H1 (cell line): ENCODE data around the gene FLT4. TPM values are rescaled to one million over a fixed set of nuclear protein-coding genes. Genes with fewer than 3 reads are reported as not detected.

Experiments
- CTCF ChIA-PET: fragments of 300-600 bp; sonication (Branson Sonifier 250); formaldehyde crosslinking; loops from one replicate; lab custom pipeline; 2021; ENCODE audit not compliant: partially characterized antibody; lab: Charles Lee
- POLR2A ChIA-PET: fragments of 300-600 bp; sonication (Branson Sonifier 250); formaldehyde crosslinking; loops from one replicate; lab custom pipeline; 2021; ENCODE audit warnings: inconsistent platforms; ENCODE audit not compliant: partially characterized antibody; lab: Charles Lee
- DNase-seq, 2 experiments: peaks; one replicate each; pipeline versions ENCODE4 v3.0.0 to v3.0.0-alpha.2; 2010 to 2022; ENCODE audit warnings: low spot score in 2 of 2, low read depth in 1 of 2, mixed read lengths in 1 of 2
- FAIRE-seq: peaks from 2 replicates; lab custom pipeline; 2011; peaks lifted over from hg19 to GRCh38; lab: Jason Lieb, UNC
- H2AFZ ChIP-seq: 2 replicates; pipeline ENCODE4 v1.8.1; 2012; ENCODE audit warnings: low read length, inconsistent platforms
- H2AK5ac ChIP-seq: 2 replicates; pipeline ENCODE4 v1.6.1; 2013; ENCODE audit warnings: low read depth, low read length
- H2BK120ac ChIP-seq: replicated peaks from 2 replicates; pipeline ENCODE3; 2013; ENCODE audit warnings: low read depth, low read length, inconsistent platforms
- H2BK12ac ChIP-seq: 2 replicates; pipeline ENCODE4 v1.6.1; 2013; ENCODE audit warnings: low read depth, low read length
- H2BK15ac ChIP-seq: 2 replicates; pipeline ENCODE4 v1.6.1; 2013; ENCODE audit warnings: low read length
- H2BK20ac ChIP-seq: 2 replicates; pipeline ENCODE4 v1.6.1; 2013; ENCODE audit warnings: low read length
- H2BK5ac ChIP-seq: 2 replicates; pipeline ENCODE4 v1.6.1; 2013; ENCODE audit warnings: low read depth, low read length
- H3K14ac ChIP-seq: 2 replicates; pipeline ENCODE4 v1.6.1; 2013; ENCODE audit warnings: inconsistent platforms; ENCODE audit not compliant: insufficient read length
- H3K18ac ChIP-seq: 2 replicates; pipeline ENCODE4 v1.6.1; 2013; ENCODE audit warnings: low read length; ENCODE audit errors: extremely low read depth
- H3K23ac ChIP-seq: 2 replicates; pipeline ENCODE4 v1.6.1; 2013; ENCODE audit warnings: inconsistent platforms; ENCODE audit not compliant: insufficient read length
- H3K23me2 ChIP-seq: 2 replicates; pipeline ENCODE4 v1.6.1; 2013; ENCODE audit warnings: low read depth, low read length
- H3K27ac ChIP-seq: 2 replicates; pipeline ENCODE4 v1.6.1; 2011; ENCODE audit warnings: low read depth, low read length, inconsistent platforms
- H3K27me3 ChIP-seq, 4 experiments: replicated peaks in 1 of 4; 1 replicate in 1 of 4; 2 replicates in 3 of 4; pipeline versions ENCODE4 v1.6.1 to v1.8.1; 2011 to 2013; ENCODE audit warnings: low read length in 3 of 4, mild to moderate bottlenecking in 3 of 4, inconsistent platforms in 2 of 4, mixed read lengths in 2 of 4, moderate library complexity in 1 of 4; ENCODE audit not compliant: control insufficient read depth in 3 of 4, insufficient read depth in 3 of 4; ENCODE audit errors: extremely low read depth in 1 of 4
- H3K36me3 ChIP-seq, 4 experiments: 2 replicates each; pipeline versions ENCODE4 v1.6.1 to v1.8.1; 2011 to 2013; ENCODE audit warnings: mild to moderate bottlenecking in 4 of 4, low read length in 3 of 4, moderate library complexity in 2 of 4, control low read depth in 1 of 4, inconsistent platforms in 1 of 4; ENCODE audit not compliant: insufficient read depth in 4 of 4, control insufficient read depth in 2 of 4
- H3K4ac ChIP-seq: replicated peaks from 2 replicates; pipeline ENCODE3; 2013; ENCODE audit warnings: low read length, low read depth, mixed read lengths, inconsistent platforms; ENCODE audit not compliant: insufficient read length
- H3K4me1 ChIP-seq, 4 experiments: replicated peaks in 1 of 4; 1 replicate in 1 of 4; 2 replicates in 3 of 4; pipeline versions ENCODE4 v1.6.1 to v1.8.1; 2011 to 2013; ENCODE audit warnings: low read length in 3 of 4, inconsistent platforms in 2 of 4, mixed read lengths in 1 of 4; ENCODE audit not compliant: insufficient read depth in 4 of 4, control insufficient read depth in 3 of 4
- H3K4me2 ChIP-seq, 2 experiments: 2 replicates each; pipeline versions ENCODE4 v1.6.1 to v1.8.1; 2011 to 2013; ENCODE audit warnings: low read depth in 2 of 2, low read length in 2 of 2, control low read depth in 1 of 2, inconsistent platforms in 1 of 2, mild to moderate bottlenecking in 1 of 2; ENCODE audit not compliant: insufficient read depth in 1 of 2
- H3K4me3 ChIP-seq, 4 experiments: fragments of 200-600, 300-600 bp in 1 of 4; sonication (generic), shearing (Covaris generic), sonication (Bioruptor Twin) in 1 of 4; 2 replicates each; pipeline versions ENCODE4 v1.5.1 to v1.8.1; 2011 to 2016; ENCODE audit warnings: low read length in 4 of 4, low read depth in 3 of 4, control low read depth in 2 of 4, inconsistent platforms in 2 of 4, mild to moderate bottlenecking in 2 of 4, mixed read lengths in 1 of 4, moderate library complexity in 1 of 4; ENCODE audit not compliant: insufficient read depth in 2 of 4; ENCODE audit errors: extremely low read depth in 1 of 4
- H3K56ac ChIP-seq: replicated peaks from 2 replicates; pipeline ENCODE3; 2013; ENCODE audit warnings: low read depth, mild to moderate bottlenecking, mixed read lengths, low read length, inconsistent platforms; ENCODE audit not compliant: insufficient read length
- H3K79me1 ChIP-seq: 2 replicates; pipeline ENCODE4 v1.6.1; 2013; ENCODE audit warnings: low read depth, low read length, control low read depth
- H3K79me2 ChIP-seq, 2 experiments: 2 replicates each; pipeline versions ENCODE4 v1.6.1 to v1.8.1; 2012 to 2013; ENCODE audit warnings: low read length in 2 of 2, mild to moderate bottlenecking in 2 of 2, inconsistent platforms in 1 of 2; ENCODE audit not compliant: insufficient read depth in 2 of 2, control insufficient read depth in 1 of 2
- H3K9ac ChIP-seq, 4 experiments: replicated peaks in 1 of 4; 1 replicate in 1 of 4; 2 replicates in 3 of 4; pipeline versions ENCODE4 v1.6.1 to v1.8.1; 2011 to 2013; ENCODE audit warnings: low read depth in 3 of 4, low read length in 3 of 4, control low read depth in 2 of 4, mild to moderate bottlenecking in 2 of 4, moderate library complexity in 2 of 4, inconsistent platforms in 1 of 4; ENCODE audit errors: extremely low read depth in 1 of 4
- H3K9me3 ChIP-seq, 2 experiments: 2 replicates each; pipeline versions ENCODE4 v1.6.1 to v1.8.1; 2012 to 2013; ENCODE audit warnings: mild to moderate bottlenecking in 2 of 2, moderate library complexity in 2 of 2, control low read depth in 1 of 2, inconsistent platforms in 1 of 2, low read depth in 1 of 2, low read length in 1 of 2, mixed read lengths in 1 of 2; ENCODE audit not compliant: insufficient read depth in 2 of 2
- H4K20me1 ChIP-seq, 2 experiments: replicated peaks in 1 of 2; 2 replicates each; pipeline versions ENCODE3 to v1.8.1; 2011 to 2013; ENCODE audit warnings: inconsistent platforms in 2 of 2, low read length in 2 of 2, mild to moderate bottlenecking in 1 of 2; ENCODE audit not compliant: insufficient read depth in 2 of 2, control insufficient read depth in 1 of 2
- H4K5ac ChIP-seq: 2 replicates; pipeline ENCODE4 v1.6.1; 2013; ENCODE audit warnings: low read length, low read depth, mixed read lengths, inconsistent platforms; ENCODE audit not compliant: insufficient read length
- H4K8ac ChIP-seq: 2 replicates; pipeline ENCODE4 v1.8.0; 2013; ENCODE audit warnings: mild to moderate bottlenecking, moderate library complexity, low read length, inconsistent platforms; ENCODE audit not compliant: insufficient read depth; ENCODE audit errors: extremely low read depth
- H4K91ac ChIP-seq: replicated peaks from 2 replicates; pipeline ENCODE3; 2013; ENCODE audit warnings: low read length, mixed read lengths, inconsistent platforms; ENCODE audit not compliant: insufficient read length
- ATF3 ChIP-seq: IDR thresholded peaks from 2 replicates; pipeline ENCODE4 v1.6.1; 2011; ENCODE audit warnings: low read depth, mild to moderate bottlenecking, low read length; ENCODE audit not compliant: insufficient read depth
- EP300 ChIP-seq, 2 experiments: IDR thresholded peaks; 1 replicate in 1 of 2; 2 replicates in 1 of 2; pipeline ENCODE4 v1.6.1; 2011 to 2012; ENCODE audit warnings: low read depth in 2 of 2, low read length in 2 of 2, mild to moderate bottlenecking in 2 of 2, borderline replicate concordance in 1 of 2, inconsistent platforms in 1 of 2, moderate library complexity in 1 of 2
- GABPA ChIP-seq: IDR thresholded peaks from 2 replicates; pipeline ENCODE4 v1.6.1; 2011; ENCODE audit warnings: mild to moderate bottlenecking, low read length, moderate library complexity, borderline replicate concordance; ENCODE audit not compliant: insufficient read depth
- KDM1A ChIP-seq: fragments of 200-600, 300-600 bp; sonication (generic); IDR thresholded peaks from 2 replicates; pipeline ENCODE4 v1.7.1; 2016; ENCODE audit warnings: mild to moderate bottlenecking, low read length, borderline replicate concordance
- POU5F1 ChIP-seq: IDR thresholded peaks from 2 replicates; pipeline ENCODE4 v1.6.1; 2011; ENCODE audit warnings: low read depth, mild to moderate bottlenecking, low read length, moderate library complexity
- SIRT6 ChIP-seq: IDR thresholded peaks from one replicate; pipeline ENCODE4 v1.7.1; 2012; ENCODE audit warnings: low read length, inconsistent platforms
- WGBS, 2 experiments: shearing (Covaris generic) in 1 of 2; methylation state at CpG; one replicate each; pipeline versions ENCODE4 v1.1.6 to v1.1.7; 2013 to 2015; ENCODE audit warnings: low lambda C conversion rate in 2 of 2, mixed read lengths in 2 of 2, inconsistent platforms in 1 of 2, low coverage in 1 of 2, missing lambda C conversion rate in 1 of 2; ENCODE audit not compliant: insufficient replicate concordance in 2 of 2, insufficient coverage in 1 of 2, insufficient read length in 1 of 2; ENCODE audit errors: extremely low coverage in 1 of 2, missing lambda C conversion rate in 1 of 2; 5-methylcytosine and 5-hydroxymethylcytosine counted together
- polyA plus RNA-seq, 7 experiments: library from polyadenylated mRNA; depleted of rRNA in 3 of 7; stranded (reverse) in 5 of 7; unstranded in 2 of 7; fragments of >200 nt in 5 of 7; fragments of 200-250 nt in 2 of 7; gene quantifications; 1 replicate in 5 of 7; 2 replicates in 1 of 7; 4 replicates in 1 of 7; pipeline versions ENCODE4 v1.2.1 to v1.2.3, GENCODE V29; 2011 to 2013; ENCODE audit warnings: missing spikeins in 2 of 7, mixed read lengths in 2 of 7
- total RNA-seq: library from RNA; stranded (reverse); fragmentation: NEBNext Ultra II Directional; extraction: Animal tissue kit (Norgen Biotek cat#: 25700); gene quantifications from 2 replicates; pipeline ENCODE4 v1.2.1, GENCODE V29; 2021

The FLT4 gene
- total and polyA plus RNA-seq, 2 of the 8 experiments (the other 6 are each of a cell fraction or from before 2014, with no cell fraction given) = 6.5 to 7.7 TPM

GRCh38 chr5:180647465-180647864 is 1.9 kb downstream of the FLT4 start:
- Histone ChIP-seq H3K4me1 (no peaks in the 10 kb centered on the region; a peak in 2 of 7 replicates), H3K56ac (no peak overlapping the region), H3K4ac (no peak overlapping the region), H3K23ac (no peak overlapping the region), H4K91ac (no peak overlapping the region), H3K79me2 (no peaks in the 10 kb centered on the region), H3K23me2 (peaks cover 12% of the 10 kb centered on the region; the same call in 1 of the 2 replicates), H3K4me2 (no peak overlapping the region; a peak in 1 of 4 replicates), H2BK20ac (no peak overlapping the region), H3K79me1 (no peaks in the 10 kb centered on the region), H2BK12ac (no peak overlapping the region), H2BK120ac (no peak overlapping the region), H4K8ac (no peak overlapping the region), H3K4me3 (no peak overlapping the region), H4K5ac (no peak overlapping the region), H2BK5ac (no peak overlapping the region), H3K36me3 (no peaks in the 10 kb centered on the region), H3K18ac (no peak overlapping the region), H2AFZ (no peak overlapping the region), H2AK5ac (no peak overlapping the region), H3K27me3 (peaks cover 5 to 36% (median 28%) of the 10 kb centered on the region in 4 experiments), H4K20me1 (peaks cover 0 to 6% of the 10 kb centered on the region in 2 experiments), H3K9ac (no peak overlapping the region), H3K14ac (no peak overlapping the region), H3K9me3 (no peaks in the 10 kb centered on the region), H2BK15ac (no peak overlapping the region), H3K27ac (no peak overlapping the region)
- CTCF ChIA-PET = interaction anchor here (1.5 to 3.7 kb wide), 6 partner anchors 10 to 41 kb away, joined by 7 to 15 read pairs (median 8); no protein-coding TSS in a partner anchor
- WGBS, 2 experiments = 87% methylated on average over 7 of the region's 8 CpGs; no CpG with 5 or more reads in 1 of the 2 experiments
- peak in 1 of 2 experiments; percentile 38 for DNase-seq
- no peak for TF ChIP-seq KDM1A
- TF ChIP-seq EP300 (IDR thresholded peaks at IDR 0.05; ENCODE audit: borderline replicate concordance in 1 of 2, low read depth in 2 of 2, low read length in 2 of 2) = no peak
- TF ChIP-seq SIRT6 = no peak
- TF ChIP-seq GABPA = no peak
- TF ChIP-seq POU5F1 = no peak
- no peak for TF ChIP-seq ATF3
- POLR2A ChIA-PET = no interaction called here
- no peak for FAIRE-seq
